SU-DHL-6 (cell line): ENCODE results near the gene SNX30.

Experiments
- EZH2phosphoT487 ChIP-seq: fragments of 200-600 bp; sonication (generic), shearing (Covaris generic); conservative IDR thresholded peaks from 2 replicates; pipeline ENCODE4 v1.6.1; 2018; ENCODE audit warnings: mild to moderate bottlenecking, antibody characterized with exemption, low read length, moderate library complexity, mixed read lengths
- TF ChIP-seq, protein P1 (sequence below): fragments of 200-600 bp; sonication (generic); IDR thresholded peaks from one replicate; pipeline ENCODE4 v1.5.1; 2017; ENCODE audit warnings: antibody characterized with exemption, mild to moderate bottlenecking, low read length, moderate library complexity; ENCODE audit not compliant: insufficient read depth, poor library complexity, severe bottlenecking

- TF ChIP-seq, protein P1, sequence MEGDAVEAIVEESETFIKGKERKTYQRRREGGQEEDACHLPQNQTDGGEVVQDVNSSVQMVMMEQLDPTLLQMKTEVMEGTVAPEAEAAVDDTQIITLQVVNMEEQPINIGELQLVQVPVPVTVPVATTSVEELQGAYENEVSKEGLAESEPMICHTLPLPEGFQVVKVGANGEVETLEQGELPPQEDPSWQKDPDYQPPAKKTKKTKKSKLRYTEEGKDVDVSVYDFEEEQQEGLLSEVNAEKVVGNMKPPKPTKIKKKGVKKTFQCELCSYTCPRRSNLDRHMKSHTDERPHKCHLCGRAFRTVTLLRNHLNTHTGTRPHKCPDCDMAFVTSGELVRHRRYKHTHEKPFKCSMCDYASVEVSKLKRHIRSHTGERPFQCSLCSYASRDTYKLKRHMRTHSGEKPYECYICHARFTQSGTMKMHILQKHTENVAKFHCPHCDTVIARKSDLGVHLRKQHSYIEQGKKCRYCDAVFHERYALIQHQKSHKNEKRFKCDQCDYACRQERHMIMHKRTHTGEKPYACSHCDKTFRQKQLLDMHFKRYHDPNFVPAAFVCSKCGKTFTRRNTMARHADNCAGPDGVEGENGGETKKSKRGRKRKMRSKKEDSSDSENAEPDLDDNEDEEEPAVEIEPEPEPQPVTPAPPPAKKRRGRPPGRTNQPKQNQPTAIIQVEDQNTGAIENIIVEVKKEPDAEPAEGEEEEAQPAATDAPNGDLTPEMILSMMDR: no peak
- TF ChIP-seq EZH2phosphoT487: no peak
These were observed 11.5 kb downstream of the SNX30 start for GRCh38 chr9:112761912-112762655.
